SK-N-SH (cell line): ENCODE data around the gene WNT5A. TPM values are rescaled to one million over a fixed set of nuclear protein-coding genes. Genes with fewer than 3 reads are reported as not detected.

Source experiments
- CTCF ChIA-PET: fragments of 300-600, 350-600 bp; formaldehyde crosslinking; extraction: SDS; loops from one replicate; lab custom pipeline; 2021; lab: Yijun Ruan, JAX
- POLR2A ChIA-PET: fragments of 350-600 bp; sonication (Branson Sonifier 250); formaldehyde crosslinking; extraction: SDS; loops from one replicate; lab custom pipeline; 2020; ENCODE audit warnings: antibody characterized with exemption, inconsistent platforms; lab: Yijun Ruan, JAX
- DNase-seq: peaks from one replicate; pipeline ENCODE4 v3.0.0; 2012
- H2AFZ ChIP-seq: fragments of 200-600 bp; sonication (generic); 2 replicates; pipeline ENCODE4 v1.8.1; 2016; ENCODE audit warnings: antibody characterized with exemption, mild to moderate bottlenecking, low read depth
- H3F3A ChIP-seq: fragments of 200-600 bp; sonication (generic); replicated peaks from 2 replicates; pipeline ENCODE3; 2016; ENCODE audit warnings: antibody characterized with exemption, mild to moderate bottlenecking; ENCODE audit not compliant: insufficient read depth
- H3K27ac ChIP-seq, 2 experiments: fragments of 200-500 bp in 1 of 2; fragments of 200-600 bp in 1 of 2; sonication (Bioruptor generic) in 1 of 2; sonication (generic), shearing (Covaris generic) in 1 of 2; 2 replicates each; pipeline versions ENCODE4 v1.5.1 to v1.6.1; 2014 to 2016; ENCODE audit warnings: low read depth in 2 of 2, inconsistent platforms in 1 of 2, low read length in 1 of 2, mild to moderate bottlenecking in 1 of 2, mixed read lengths in 1 of 2
- H3K27me3 ChIP-seq: fragments of 200-600 bp; sonication (generic), shearing (Covaris generic); 2 replicates; pipeline ENCODE4 v1.6.1; 2016; ENCODE audit warnings: mixed run types; ENCODE audit not compliant: insufficient read depth
- H3K36me3 ChIP-seq, 2 experiments: fragments of 200-500 bp in 1 of 2; fragments of 200-600 bp in 1 of 2; sonication (Bioruptor generic) in 1 of 2; sonication (generic) in 1 of 2; replicated peaks in 1 of 2; 2 replicates each; pipeline versions ENCODE3 to v1.5.1; 2014 to 2016; ENCODE audit warnings: low read length in 1 of 2, mild to moderate bottlenecking in 1 of 2; ENCODE audit not compliant: insufficient read depth in 2 of 2, control insufficient read depth in 1 of 2
- H3K4me1 ChIP-seq, 2 experiments: fragments of 200-500 bp in 1 of 2; fragments of 200-600 bp in 1 of 2; sonication (Bioruptor generic) in 1 of 2; sonication (generic), shearing (Covaris generic) in 1 of 2; 2 replicates each; pipeline versions ENCODE4 v1.5.1 to v1.6.1; 2014 to 2016; ENCODE audit warnings: low read depth in 1 of 2, low read length in 1 of 2, mixed run types in 1 of 2; ENCODE audit not compliant: insufficient read depth in 2 of 2, control insufficient read depth in 1 of 2
- H3K4me2 ChIP-seq: fragments of 200-600 bp; sonication (generic), shearing (Covaris generic); 2 replicates; pipeline ENCODE4 v1.6.1; 2017; ENCODE audit warnings: mixed run types
- H3K4me3 ChIP-seq, 2 experiments: fragments of 200-500 bp in 1 of 2; fragments of 200-600 bp in 1 of 2; sonication (Bioruptor generic) in 1 of 2; sonication (generic), shearing (Covaris generic) in 1 of 2; 2 replicates each; pipeline versions ENCODE4 v1.5.1 to v1.8.1; 2014 to 2016; ENCODE audit warnings: low read depth in 2 of 2, inconsistent platforms in 1 of 2, low read length in 1 of 2, mild to moderate bottlenecking in 1 of 2, mixed read lengths in 1 of 2, moderate library complexity in 1 of 2
- H3K79me2 ChIP-seq: fragments of 200-600 bp; sonication (generic); 2 replicates; pipeline ENCODE4 v1.8.1; 2017; ENCODE audit warnings: mild to moderate bottlenecking; ENCODE audit not compliant: insufficient read depth
- H3K9ac ChIP-seq: fragments of 200-600 bp; sonication (generic); 2 replicates; pipeline ENCODE4 v1.6.1; 2017; ENCODE audit warnings: mixed run types
- H3K9me2 ChIP-seq: fragments of 200-600 bp; sonication (generic); 2 replicates; pipeline ENCODE4 v1.6.1; 2017; ENCODE audit warnings: mixed run types
- H3K9me3 ChIP-seq: fragments of 200-600 bp; sonication (generic); 2 replicates; pipeline ENCODE4 v1.6.1; 2017; ENCODE audit warnings: mixed run types, mild to moderate bottlenecking, moderate library complexity
- H4K20me1 ChIP-seq: fragments of 200-600 bp; sonication (generic); 2 replicates; pipeline ENCODE4 v1.6.1; 2017; ENCODE audit warnings: mild to moderate bottlenecking, mixed run types; ENCODE audit not compliant: insufficient read depth
- CHD2 ChIP-seq: fragments of 150-350 bp; IDR thresholded peaks from 2 replicates; pipeline ENCODE4 v1.6.1; 2018; ENCODE audit warnings: low read length; ENCODE audit not compliant: partially characterized antibody
- EP300 ChIP-seq, 2 experiments: IDR thresholded peaks; 2 replicates each; pipeline versions ENCODE4 v1.4.0 to v1.6.1; 2012; ENCODE audit warnings: borderline replicate concordance in 1 of 2, low read depth in 1 of 2, low read length in 1 of 2
- FOSL2 ChIP-seq: IDR thresholded peaks from 2 replicates; pipeline ENCODE4 v1.4.0; 2012; ENCODE audit warnings: low read depth, mild to moderate bottlenecking, moderate library complexity, borderline replicate concordance
- FOXM1 ChIP-seq: IDR thresholded peaks from 2 replicates; pipeline ENCODE4 v1.4.0; 2012; ENCODE audit warnings: low read depth, mild to moderate bottlenecking
- GABPA ChIP-seq: IDR thresholded peaks from 2 replicates; pipeline ENCODE4 v1.4.0; 2012; ENCODE audit warnings: low read depth, mild to moderate bottlenecking
- IRF3 ChIP-seq: fragments of 150-350 bp; IDR thresholded peaks from 2 replicates; pipeline ENCODE4 v1.6.1; 2016; ENCODE audit warnings: mild to moderate bottlenecking, low read depth, low read length
- JUND ChIP-seq: IDR thresholded peaks from 2 replicates; pipeline ENCODE4 v1.4.0; 2012
- MAX ChIP-seq: IDR thresholded peaks from 2 replicates; pipeline ENCODE4 v1.4.0; 2012; ENCODE audit warnings: low read depth
- MEF2A ChIP-seq: IDR thresholded peaks from 2 replicates; pipeline ENCODE4 v1.4.0; 2012; ENCODE audit warnings: low read depth, borderline replicate concordance
- MXI1 ChIP-seq: IDR thresholded peaks from 2 replicates; pipeline ENCODE4 v1.6.1; 2012; ENCODE audit warnings: mild to moderate bottlenecking, low read depth, low read length, improper control_type of control experiment
- NFIC ChIP-seq: IDR thresholded peaks from 2 replicates; pipeline ENCODE4 v1.4.0; 2012; ENCODE audit warnings: borderline replicate concordance
- NRF1 ChIP-seq: IDR thresholded peaks from 2 replicates; pipeline ENCODE4 v1.6.1; 2012; ENCODE audit warnings: low read depth, mild to moderate bottlenecking, low read length
- PBX3 ChIP-seq: IDR thresholded peaks from 2 replicates; pipeline ENCODE4; 2012
- POLR2AphosphoS5 ChIP-seq: IDR thresholded peaks from 2 replicates; pipeline ENCODE4 v1.6.1; 2012; ENCODE audit warnings: low read depth, low read length
- REST ChIP-seq: IDR thresholded peaks from 2 replicates; pipeline ENCODE4 v1.6.1; 2012; ENCODE audit warnings: mild to moderate bottlenecking, low read depth, low read length, moderate library complexity
- RXRA ChIP-seq: IDR thresholded peaks from 2 replicates; pipeline ENCODE4 v1.4.0; 2012; ENCODE audit warnings: low read depth, mild to moderate bottlenecking, borderline replicate concordance
- SIN3A ChIP-seq: IDR thresholded peaks from 2 replicates; pipeline ENCODE4 v1.6.1; 2012; ENCODE audit warnings: low read depth, mild to moderate bottlenecking, low read length, moderate library complexity, borderline replicate concordance
- SMC3 ChIP-seq: IDR thresholded peaks from 2 replicates; pipeline ENCODE4 v1.6.1; 2012; ENCODE audit warnings: low read depth, low read length, improper control_type of control experiment
- TCF12 ChIP-seq: IDR thresholded peaks from 2 replicates; pipeline ENCODE4 v1.4.0; 2012
- TEAD4 ChIP-seq: IDR thresholded peaks from 2 replicates; pipeline ENCODE4 v1.4.0; 2012; ENCODE audit warnings: mild to moderate bottlenecking, borderline replicate concordance; ENCODE audit not compliant: insufficient read depth
- USF2 ChIP-seq: fragments of 150-350 bp; IDR thresholded peaks from 2 replicates; pipeline ENCODE4 v1.6.1; 2017; ENCODE audit warnings: antibody characterized with exemption, low read length, low read depth, borderline replicate concordance
- YY1 ChIP-seq: IDR thresholded peaks from 2 replicates; pipeline ENCODE4 v1.4.0; 2012; ENCODE audit warnings: low read depth, mild to moderate bottlenecking
- WGBS: methylation state at CpG from one replicate; pipeline ENCODE4 v1.1.6; 2017; ENCODE audit warnings: low lambda C conversion rate; 5-methylcytosine and 5-hydroxymethylcytosine counted together
- polyA plus RNA-seq, 3 experiments: library from polyadenylated mRNA; depleted of rRNA; stranded (reverse); fragments of >200 nt; gene quantifications; 2 replicates each; pipeline ENCODE4 v1.2.3, GENCODE V29; 2012

WNT5A gene
- polyA plus RNA-seq, 1 of the 3 experiments (the other 2 are of a cell fraction) = 30.7 TPM

- Histone ChIP-seq H4K20me1 (no peaks in the 10 kb centered on the region), H3K4me3 (no peak overlapping the region)
- WGBS = 11% methylated on average over 7 of the region's 7 CpGs
- TF ChIP-seq FOXM1 (no peak), NFIC (peak; percentile 96), POLR2AphosphoS5 (peak; percentile 47; the same call in 1 of the 2 replicates), SMC3 (no peak), GABPA (0 out of 2 replicates have a peak, but pooled peaks have one; percentile 7), USF2 (no peak), FOSL2 (peak; percentile 87), MAX (peak; percentile 59), EP300 (IDR thresholded peaks at IDR 0.05; ENCODE audit: borderline replicate concordance in 1 of 2, low read depth in 1 of 2, low read length in 1 of 2) (peak; percentile 51 to 79; a peak in 2 of 4 replicates), CHD2 (no peak), TCF12 (peak; percentile 87), IRF3 (no peak), MXI1 (no peak), SIN3A (no peak), RXRA (peak; percentile 53; the same call in 1 of the 2 replicates), PBX3 (peak; percentile 95), YY1 (no peak), MEF2A (no peak), TEAD4 (peak; percentile 81), JUND (peak; percentile 86), NRF1 (no peak), REST (no peak)
- TF ChIP-seq, all 33 proteins: peak for 11
- peaks cover 11 to 22% of the 10 kb centered on the region in 2 experiments for H3K4me1 ChIP-seq
- peak overlapping the region; percentile 43 for H3K4me2 ChIP-seq
- ChIA-PET CTCF (no interaction called here), POLR2A (no interaction called here)
- H3K27me3 ChIP-seq = no peaks in the 10 kb centered on the region
- no peak overlapping the region for H3K9ac ChIP-seq
- H3K9me3 ChIP-seq = no peaks in the 10 kb centered on the region
- no peaks in the 10 kb centered on the region for H3K9me2 ChIP-seq
- no peak overlapping the region for H2AFZ ChIP-seq
- H3K36me3 ChIP-seq = no peaks in the 10 kb centered on the region
- H3K27ac ChIP-seq = peak overlapping the region; percentile 58; a peak in 3 of 4 replicates
- H3K79me2 ChIP-seq = peaks cover 17% of the 10 kb centered on the region
- H3F3A ChIP-seq = peaks cover 14% of the 10 kb centered on the region
- no peak for DNase-seq
Measured at GRCh38 chr3:55491296-55491816, 4.2 kb upstream of the WNT5A start.
